Fibroblast of lung (primary cell): ENCODE measurements around the gene CRACR2B. TPM values are rescaled to one million over a fixed set of nuclear protein-coding genes. Genes with fewer than 3 reads are reported as not detected.
A peak's percentile ranks its signal among the peaks of the same experiment; 100 is the strongest.

ENCODE experiments used
- DNase-seq, 2 donors: peaks; one replicate each; pipeline versions ENCODE4 v3.0.0 to v3.0.0-alpha.2; 2010; ENCODE audit warnings: low read depth in 2 of 2
- H2AFZ ChIP-seq: 2 replicates; pipeline ENCODE4 v1.5.1; 2012; ENCODE audit warnings: low read length, control low read depth, inconsistent platforms
- H3K27ac ChIP-seq: 2 replicates; pipeline ENCODE4 v1.5.1; 2011; ENCODE audit warnings: low read length, control low read depth; ENCODE audit not compliant: insufficient read depth
- H3K27me3 ChIP-seq: 2 replicates; pipeline ENCODE4 v1.5.1; 2011; ENCODE audit warnings: mild to moderate bottlenecking, low read length; ENCODE audit not compliant: control insufficient read depth, insufficient read depth
- H3K36me3 ChIP-seq: 2 replicates; pipeline ENCODE4 v1.5.1; 2011; ENCODE audit warnings: low read length; ENCODE audit not compliant: control insufficient read depth, insufficient read depth
- H3K4me1 ChIP-seq: 2 replicates; pipeline ENCODE4 v1.5.1; 2011; ENCODE audit warnings: low read length; ENCODE audit not compliant: control insufficient read depth, insufficient read depth; ENCODE audit errors: extremely low read depth
- H3K4me2 ChIP-seq: 2 replicates; pipeline ENCODE4 v1.5.1; 2011; ENCODE audit warnings: low read length, control low read depth; ENCODE audit not compliant: insufficient read depth; ENCODE audit errors: extremely low read depth
- H3K4me3 ChIP-seq, 4 experiments: fragments of 200-600 bp in 1 of 4; sonication (generic) in 1 of 4; replicated peaks in 1 of 4; 2 replicates each; pipeline ENCODE4 v1.5.1; 2011 to 2016; ENCODE audit warnings: low read length in 4 of 4, low read depth in 3 of 4, mild to moderate bottlenecking in 3 of 4, control low read depth in 2 of 4, inconsistent platforms in 1 of 4, mixed read lengths in 1 of 4; ENCODE audit not compliant: insufficient read depth in 1 of 4; ENCODE audit errors: control extremely low read depth in 1 of 4
- H3K79me2 ChIP-seq: 2 replicates; pipeline ENCODE4 v1.5.1; 2012; ENCODE audit warnings: mild to moderate bottlenecking, low read length, inconsistent platforms; ENCODE audit not compliant: control insufficient read depth, insufficient read depth
- H3K9ac ChIP-seq: 2 replicates; pipeline ENCODE4 v1.5.1; 2011; ENCODE audit warnings: mild to moderate bottlenecking, low read length, control low read depth; ENCODE audit not compliant: insufficient read depth
- H3K9me3 ChIP-seq: 2 replicates; pipeline ENCODE4 v1.5.1; 2012; ENCODE audit warnings: low read depth, low read length; ENCODE audit not compliant: control insufficient read depth, insufficient read depth
- H4K20me1 ChIP-seq: 2 replicates; pipeline ENCODE4 v1.5.1; 2011; ENCODE audit warnings: low read length; ENCODE audit not compliant: control insufficient read depth, insufficient read depth; ENCODE audit errors: extremely low read depth
- CTCF ChIP-seq, 2 donors: IDR thresholded peaks in 1 of 2; conservative IDR thresholded peaks in 1 of 2; 1 replicate in 1 of 2; 2 replicates in 1 of 2; pipeline ENCODE4 v1.5.1; 2011 to 2012; ENCODE audit warnings: low read length in 2 of 2, control low read depth in 1 of 2, inconsistent platforms in 1 of 2, low read depth in 1 of 2, mild to moderate bottlenecking in 1 of 2
- EZH2 ChIP-seq: IDR thresholded peaks from 2 replicates; pipeline ENCODE4 v1.5.1; 2012; ENCODE audit warnings: low read length, control low read depth, mild to moderate bottlenecking; ENCODE audit errors: missing control alignments
- polyA plus RNA-seq, 2 donors: library from polyadenylated mRNA; depleted of rRNA in 1 of 2; stranded (reverse) in 1 of 2; unstranded in 1 of 2; fragments of >200 nt; gene quantifications; 2 replicates each; pipeline ENCODE4 v1.2.1, GENCODE V29; 2011 to 2012; ENCODE audit warnings: missing spikeins in 1 of 2
- total RNA-seq: library from RNA; depleted of rRNA; stranded (reverse); fragments of >200 nt; gene quantifications from 2 replicates; pipeline ENCODE4 v1.2.1, GENCODE V29; 2014

The CRACR2B gene
- total and polyA plus RNA-seq, 2 donors (not counting 1 experiment from before 2014, with no cell fraction given): 0.11 to 0.66 TPM

GRCh38 chr11:831961-832528, 4.3 kb downstream of the CRACR2B start:
- Histone ChIP-seq H4K20me1 (no peaks in the 10 kb centered on the region), H2AFZ (no peak overlapping the region), H3K4me2 (peak overlapping the region; percentile 91), H3K9me3 (no peaks in the 10 kb centered on the region), H3K4me3 (peak overlapping the region; percentile 46 to 60 (median 54)), H3K27ac (no peak overlapping the region), H3K4me1 (peaks cover 34% of the 10 kb centered on the region), H3K27me3 (no peaks in the 10 kb centered on the region), H3K79me2 (peaks cover 31% of the 10 kb centered on the region), H3K36me3 (peaks cover 11% of the 10 kb centered on the region), H3K9ac (no peak overlapping the region)
- no peak for DNase-seq
- no peak for TF ChIP-seq EZH2
- TF ChIP-seq CTCF (conservative IDR thresholded peaks at IDR 0.05 in 1 of 2, IDR thresholded peaks at IDR 0.05 in 1 of 2; ENCODE audit: low read depth in 1 of 2, low read length in 2 of 2): no peak

GRCh38 chr11:832529-833113, 4.9 kb downstream of the CRACR2B start, which contains the start of gene CD151:
Gene CD151, plus strand, starts transcription at chr11:832952. Its CDS starts 3,118 bp downstream, at chr11:836070.
- Histone ChIP-seq H2AFZ (no peak within 1 kb of the TSS), H3K4me2 (peak within 1 kb of the TSS; percentile 93), H3K9ac (peak within 1 kb of the TSS; percentile 74), H3K27me3 (no peaks in the 10 kb centered on the region), H3K4me3 (peak within 1 kb of the TSS; percentile 75 to 83 (median 78)), H3K9me3 (no peaks in the 10 kb centered on the region), H3K4me1 (peaks cover 35% of the 10 kb centered on the region), H3K79me2 (peaks cover 36% of the 10 kb centered on the region), H3K36me3 (peaks cover 17% of the 10 kb centered on the region), H4K20me1 (no peaks in the 10 kb centered on the region), H3K27ac (peak within 1 kb of the TSS; percentile 85)
- DNase-seq: peak in 1 of 2 donors; percentile 65
- no peak for TF ChIP-seq EZH2
- TF ChIP-seq CTCF (conservative IDR thresholded peaks at IDR 0.05 in 1 of 2, IDR thresholded peaks at IDR 0.05 in 1 of 2; ENCODE audit: low read depth in 1 of 2, low read length in 2 of 2): no peak

- Histone ChIP-seq H3K36me3 (peaks cover 22% of the 10 kb centered on the region), H2AFZ (no peak overlapping the region), H3K9ac (peak overlapping the region; percentile 74), H3K4me2 (peak overlapping the region; percentile 93), H3K27me3 (no peaks in the 10 kb centered on the region), H3K79me2 (peaks cover 40% of the 10 kb centered on the region), H3K4me3 (peak overlapping the region; percentile 75 to 83 (median 78)), H4K20me1 (no peaks in the 10 kb centered on the region), H3K9me3 (no peaks in the 10 kb centered on the region), H3K4me1 (peaks cover 40% of the 10 kb centered on the region), H3K27ac (peak overlapping the region; percentile 85)
- peak in 1 of 2 donors; percentile 44 for DNase-seq
- TF ChIP-seq CTCF (conservative IDR thresholded peaks at IDR 0.05 in 1 of 2, IDR thresholded peaks at IDR 0.05 in 1 of 2; ENCODE audit: low read depth in 1 of 2, low read length in 2 of 2): no peak
- TF ChIP-seq EZH2: no peak
Observed at GRCh38 chr11:833114-833791, 5.5 kb downstream of the CRACR2B start.
